COLO668 (cell line): ENCODE measurements around the gene NRIP1.

Experiments
- DNase-seq: peaks from one replicate; lab custom pipeline; 2025; ENCODE audit not compliant: unreplicated experiment; lab: John Stamatoyannopoulos, UW

NRIP1 gene

GRCh38 chr21:15065392-15066122 lies 757 bp upstream of the NRIP1 start:
- peak; percentile 35 for DNase-seq

GRCh38 chr21:15063814-15064575 lies 805 bp downstream of the NRIP1 start:
- peak; percentile 72 for DNase-seq

- DNase-seq = peak; percentile 31
Observed at GRCh38 chr21:15063081-15063813, 1.6 kb downstream of the NRIP1 start.

- no peak for DNase-seq
Observed at GRCh38 chr21:15062606-15062965, 2.2 kb downstream of the NRIP1 start.

- no peak for DNase-seq
Observed at GRCh38 chr21:15061747-15062605, 2.8 kb downstream of the NRIP1 start.

- DNase-seq = no peak
Observed at GRCh38 chr21:15061279-15061678, 3.5 kb downstream of the NRIP1 start.

GRCh38 chr21:15060543-15061175 lies 4.1 kb downstream of the NRIP1 start:
- no peak for DNase-seq

- no peak for DNase-seq
Observed at GRCh38 chr21:15059397-15059796, 5.4 kb downstream of the NRIP1 start.

GRCh38 chr21:15058854-15059263 lies 5.9 kb downstream of the NRIP1 start:
- DNase-seq = no peak

- no peak for DNase-seq
Observed at GRCh38 chr21:15057285-15057684, 7.5 kb downstream of the NRIP1 start.

- no peak for DNase-seq
Observed at GRCh38 chr21:15054606-15055239, 10.1 kb downstream of the NRIP1 start.

GRCh38 chr21:15054089-15054488 lies 10.7 kb downstream of the NRIP1 start:
- peak; percentile 13 for DNase-seq

GRCh38 chr21:15053500-15053899 lies 11.3 kb downstream of the NRIP1 start:
- DNase-seq = no peak

GRCh38 chr21:15052459-15052763 lies 12.4 kb downstream of the NRIP1 start:
- no peak for DNase-seq

GRCh38 chr21:15051644-15052458 lies 12.9 kb downstream of the NRIP1 start:
- DNase-seq = no peak

GRCh38 chr21:15050568-15051377 lies 14.0 kb downstream of the NRIP1 start:
- no peak for DNase-seq

GRCh38 chr21:15045017-15045416 lies 19.8 kb downstream of the NRIP1 start:
- no peak for DNase-seq

GRCh38 chr21:15042531-15042930 lies 22.3 kb downstream of the NRIP1 start:
- no peak for DNase-seq
